Effector CD8-positive, alpha-beta T cell (primary cell): ENCODE measurements around the gene ALKBH8.
"Not testable (repeated sequence)": the region's sequence is repeated elsewhere in the genome, so short reads cannot be mapped to it uniquely, and the experiment has no call there.

Experiments used
- DNase-seq: peaks from one replicate; lab custom pipeline; 2025; lab: John Stamatoyannopoulos, UW
- total RNA-seq, 4 experiments: gene quantifications; one replicate each; lab custom pipeline; 2026; lab: John Stamatoyannopoulos, UW

ALKBH8 gene
- total RNA-seq = 27.1 to 52.2 (median 36.1) reads per million in 4 experiments

- DNase-seq = peak; percentile 56
These were observed at the start of gene ALKBH8 for GRCh38 chr11:107565219-107565937. Gene ALKBH8 (minus strand): TSS chr11:107565735. CDS start chr11:107560893, 4,842 bp downstream.

- DNase-seq = no peak
These were observed 46.9 kb upstream of the ALKBH8 start for GRCh38 chr11:107612445-107612844.

- DNase-seq = no peak
These were observed 44.1 kb upstream of the ALKBH8 start for GRCh38 chr11:107609400-107610218.

- no peak for DNase-seq
These were observed 43.3 kb upstream of the ALKBH8 start for GRCh38 chr11:107608809-107609208.

- DNase-seq = no peak
These were observed 40.6 kb upstream of the ALKBH8 start for GRCh38 chr11:107606141-107606540.

GRCh38 chr11:107605061-107606006, 39.8 kb upstream of the ALKBH8 start:
- DNase-seq = no peak

- no peak for DNase-seq
These were observed 32.9 kb upstream of the ALKBH8 start for GRCh38 chr11:107598225-107599139.

- no peak for DNase-seq
These were observed 29.2 kb upstream of the ALKBH8 start for GRCh38 chr11:107594736-107595135.

GRCh38 chr11:107593951-107594350, 28.4 kb upstream of the ALKBH8 start:
- DNase-seq = no peak

- DNase-seq = no peak
These were observed 27.3 kb upstream of the ALKBH8 start for GRCh38 chr11:107592813-107593212.

GRCh38 chr11:107592231-107592590, 26.7 kb upstream of the ALKBH8 start:
- no peak for DNase-seq

- no peak for DNase-seq
These were observed 26.1 kb upstream of the ALKBH8 start for GRCh38 chr11:107591378-107592230.

GRCh38 chr11:107590460-107591377, 25.2 kb upstream of the ALKBH8 start, which contains the start of gene ELMOD1:
Gene ELMOD1 (plus strand): TSS chr11:107591147. CDS start chr11:107618190, 27,043 bp downstream.
- no peak for DNase-seq

GRCh38 chr11:107587306-107587979, 21.9 kb upstream of the ALKBH8 start:
- DNase-seq = no peak

- no peak for DNase-seq
These were observed 18.2 kb upstream of the ALKBH8 start for GRCh38 chr11:107583629-107584195.

- no peak for DNase-seq
These were observed 15.6 kb upstream of the ALKBH8 start for GRCh38 chr11:107581147-107581546.

- not testable (repeated sequence) for DNase-seq
These were observed 13.6 kb upstream of the ALKBH8 start for GRCh38 chr11:107579169-107579568.

GRCh38 chr11:107577346-107577711, 11.8 kb upstream of the ALKBH8 start:
- DNase-seq = no peak
